ENCODE measurements around the gene CCSER2.

The CCSER2 gene

DNA sequence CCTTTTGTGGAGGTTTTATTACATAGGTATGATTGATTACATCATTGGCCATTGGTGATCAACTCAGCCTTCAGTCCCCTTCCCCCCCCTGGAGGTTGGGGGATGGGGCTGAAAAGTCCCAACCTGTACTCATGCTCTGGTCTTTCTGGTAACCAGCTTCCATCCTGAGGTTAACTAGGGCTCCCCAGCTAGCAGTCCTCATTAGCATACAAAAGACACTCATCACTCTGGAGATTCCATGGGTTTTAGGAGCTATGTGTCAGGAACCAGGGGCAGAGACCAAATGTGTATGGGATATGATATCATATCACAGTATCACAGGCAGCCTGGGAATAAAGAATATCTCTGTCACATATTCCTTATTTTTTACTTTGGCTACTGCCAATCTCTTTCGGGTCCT is 13.6 kb downstream of the CCSER2 start:
- Histone ChIP-seq H2AFZ (ENCODE audit: low read length) (no peak overlapping the region), H3K9ac (ENCODE audit: low read length) (no peak overlapping the region), H3K36me3 (ENCODE audit: insufficient read depth, low read length) (no peaks in the 10 kb centered on the region), H3K9me2 (ENCODE audit: low read depth, low read length) (no peaks in the 10 kb centered on the region), H3K79me2 (ENCODE audit: insufficient read depth, low read length) (peaks cover 3% of the 10 kb centered on the region; the same call in 1 of the 2 replicates), H3F3A (ENCODE audit: insufficient read depth, low read length) (no peaks in the 10 kb centered on the region), H3K27ac (ENCODE audit: low read depth, low read length, poor library complexity, severe bottlenecking) (no peak overlapping the region), H4K20me1 (ENCODE audit: insufficient read depth, low read length) (no peaks in the 10 kb centered on the region), H3K4me1 (ENCODE audit: insufficient read depth, low read length, severe bottlenecking) (no peaks in the 10 kb centered on the region), H3K9me3 (ENCODE audit: low read length) (no peaks in the 10 kb centered on the region), H3K4me2 (ENCODE audit: low read length) (no peak overlapping the region), H3K27me3 (ENCODE audit: insufficient read depth, low read length) (no peaks in the 10 kb centered on the region), H3K4me3 (ENCODE audit: low read depth, low read length, poor library complexity, severe bottlenecking) (no peak overlapping the region)
- TF ChIP-seq, protein P1, sequence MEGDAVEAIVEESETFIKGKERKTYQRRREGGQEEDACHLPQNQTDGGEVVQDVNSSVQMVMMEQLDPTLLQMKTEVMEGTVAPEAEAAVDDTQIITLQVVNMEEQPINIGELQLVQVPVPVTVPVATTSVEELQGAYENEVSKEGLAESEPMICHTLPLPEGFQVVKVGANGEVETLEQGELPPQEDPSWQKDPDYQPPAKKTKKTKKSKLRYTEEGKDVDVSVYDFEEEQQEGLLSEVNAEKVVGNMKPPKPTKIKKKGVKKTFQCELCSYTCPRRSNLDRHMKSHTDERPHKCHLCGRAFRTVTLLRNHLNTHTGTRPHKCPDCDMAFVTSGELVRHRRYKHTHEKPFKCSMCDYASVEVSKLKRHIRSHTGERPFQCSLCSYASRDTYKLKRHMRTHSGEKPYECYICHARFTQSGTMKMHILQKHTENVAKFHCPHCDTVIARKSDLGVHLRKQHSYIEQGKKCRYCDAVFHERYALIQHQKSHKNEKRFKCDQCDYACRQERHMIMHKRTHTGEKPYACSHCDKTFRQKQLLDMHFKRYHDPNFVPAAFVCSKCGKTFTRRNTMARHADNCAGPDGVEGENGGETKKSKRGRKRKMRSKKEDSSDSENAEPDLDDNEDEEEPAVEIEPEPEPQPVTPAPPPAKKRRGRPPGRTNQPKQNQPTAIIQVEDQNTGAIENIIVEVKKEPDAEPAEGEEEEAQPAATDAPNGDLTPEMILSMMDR (IDR thresholded peaks at IDR 0.05; ENCODE audit: low read length) = no peak
- TF ChIP-seq EZH2 (IDR thresholded peaks at IDR 0.05; ENCODE audit: borderline replicate concordance, low read length) = no peak

DNA sequence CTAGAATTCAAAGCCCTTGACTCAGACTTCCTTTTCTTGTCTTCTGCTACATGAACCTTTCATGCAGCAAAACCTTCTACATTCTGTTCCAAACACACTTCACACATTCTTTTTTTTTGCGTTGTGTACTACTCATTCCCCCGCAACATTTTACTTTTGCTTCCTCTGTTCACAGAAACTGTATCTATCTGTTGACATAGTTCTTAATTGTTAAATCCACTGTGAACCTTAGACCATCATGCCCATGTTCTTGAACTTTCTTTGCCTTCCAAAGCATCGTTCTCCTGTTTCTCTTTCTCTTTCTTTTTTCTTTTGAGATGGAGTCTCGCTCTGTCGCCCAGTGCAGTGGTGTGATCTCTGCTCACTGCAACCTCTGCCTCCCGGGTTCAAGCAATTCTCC is 14.2 kb downstream of the CCSER2 start:
- Histone ChIP-seq H3K27me3 (ENCODE audit: insufficient read depth, low read length) (no peaks in the 10 kb centered on the region), H4K20me1 (ENCODE audit: insufficient read depth, low read length) (no peaks in the 10 kb centered on the region), H3K9ac (ENCODE audit: low read length) (no peak overlapping the region), H3F3A (ENCODE audit: insufficient read depth, low read length) (no peaks in the 10 kb centered on the region), H3K9me2 (ENCODE audit: low read depth, low read length) (no peaks in the 10 kb centered on the region), H3K4me3 (ENCODE audit: low read depth, low read length, poor library complexity, severe bottlenecking) (no peak overlapping the region), H3K27ac (ENCODE audit: low read depth, low read length, poor library complexity, severe bottlenecking) (no peak overlapping the region), H3K36me3 (ENCODE audit: insufficient read depth, low read length) (no peaks in the 10 kb centered on the region), H2AFZ (ENCODE audit: low read length) (no peak overlapping the region), H3K9me3 (ENCODE audit: low read length) (no peaks in the 10 kb centered on the region), H3K4me2 (ENCODE audit: low read length) (no peak overlapping the region), H3K4me1 (ENCODE audit: insufficient read depth, low read length, severe bottlenecking) (no peaks in the 10 kb centered on the region), H3K79me2 (ENCODE audit: insufficient read depth, low read length) (peaks cover 3% of the 10 kb centered on the region; the same call in 1 of the 2 replicates)
- TF ChIP-seq, protein P1 (IDR thresholded peaks at IDR 0.05; ENCODE audit: low read length) = no peak
- TF ChIP-seq EZH2 (IDR thresholded peaks at IDR 0.05; ENCODE audit: borderline replicate concordance, low read length) = no peak

GRCh38 chr10:84343831-84344230 is 15.4 kb downstream of the CCSER2 start:
- no peaks in the 10 kb centered on the region for H3K4me1 ChIP-seq (ENCODE audit: insufficient read depth, low read length, severe bottlenecking)
- H3K9ac ChIP-seq (ENCODE audit: low read length) = no peak overlapping the region
- H3K79me2 ChIP-seq (ENCODE audit: insufficient read depth, low read length) = peaks cover 3% of the 10 kb centered on the region; the same call in 1 of the 2 replicates
- H3K4me3 ChIP-seq (ENCODE audit: low read depth, low read length, poor library complexity, severe bottlenecking) = no peak overlapping the region
- no peaks in the 10 kb centered on the region for H3K36me3 ChIP-seq (ENCODE audit: insufficient read depth, low read length)
- TF ChIP-seq EZH2 (IDR thresholded peaks at IDR 0.05; ENCODE audit: borderline replicate concordance, low read length) = no peak
- TF ChIP-seq, protein P1 (IDR thresholded peaks at IDR 0.05; ENCODE audit: low read length) = no peak
- no peaks in the 10 kb centered on the region for H3K9me3 ChIP-seq (ENCODE audit: low read length)
- no peaks in the 10 kb centered on the region for H4K20me1 ChIP-seq (ENCODE audit: insufficient read depth, low read length)
- H3K27ac ChIP-seq (ENCODE audit: low read depth, low read length, poor library complexity, severe bottlenecking) = no peak overlapping the region
- H3K4me2 ChIP-seq (ENCODE audit: low read length) = no peak overlapping the region
- no peak overlapping the region for H2AFZ ChIP-seq (ENCODE audit: low read length)
- H3K27me3 ChIP-seq (ENCODE audit: insufficient read depth, low read length) = no peaks in the 10 kb centered on the region
- H3K9me2 ChIP-seq (ENCODE audit: low read depth, low read length) = no peaks in the 10 kb centered on the region
- H3F3A ChIP-seq (ENCODE audit: insufficient read depth, low read length) = no peaks in the 10 kb centered on the region
